PC-9 (cell line): Measurements from ENCODE around the gene SMC6. TPM values are rescaled to one million over a fixed set of nuclear protein-coding genes. Genes with fewer than 3 reads are reported as not detected.

Experiments
- BruUV-seq: library from RNA; stranded (reverse); fragments of 400-500 nt; replicated peaks from 2 replicates; lab custom pipeline; 2021; lab: Mats Ljungman, UMichigan
- CTCF ChIA-PET: fragments of 300-600 bp; sonication (Branson Sonifier 250); formaldehyde crosslinking; loops from one replicate; lab custom pipeline; 2022; ENCODE audit warnings: antibody characterized with exemption; lab: Charles Lee
- POLR2A ChIA-PET: fragments of 300-600 bp; sonication (Branson Sonifier 250); formaldehyde crosslinking; loops from one replicate; lab custom pipeline; 2022; ENCODE audit warnings: antibody characterized with exemption; ENCODE audit not compliant: unreplicated experiment; lab: Charles Lee
- DNase-seq, 2 experiments: peaks; one replicate each; pipeline versions ENCODE4 v3.0.0 to v3.0.0-alpha.2; 2015 to 2022; ENCODE audit warnings: mixed read lengths in 1 of 2
- H2AFZ ChIP-seq: fragments of 200-600 bp; sonication (generic); 2 replicates; pipeline ENCODE4 v1.8.1; 2017; ENCODE audit warnings: antibody characterized with exemption
- H3F3A ChIP-seq: fragments of 200-600 bp; sonication (generic); 2 replicates; pipeline ENCODE4 v1.8.1; 2017; ENCODE audit warnings: antibody characterized with exemption, mild to moderate bottlenecking, low read depth; ENCODE audit not compliant: insufficient read depth
- H3K27ac ChIP-seq: fragments of 200-600 bp; sonication (generic); 2 replicates; pipeline ENCODE4 v1.6.1; 2016; ENCODE audit warnings: mixed run types
- H3K27me3 ChIP-seq: fragments of 200-600 bp; sonication (generic); 2 replicates; pipeline ENCODE4 v1.6.1; 2016; ENCODE audit warnings: low read depth, mixed run types; ENCODE audit not compliant: insufficient read depth
- H3K36me3 ChIP-seq: fragments of 200-600 bp; sonication (generic); 2 replicates; pipeline ENCODE4 v1.6.1; 2016; ENCODE audit warnings: low read depth, mixed run types
- H3K4me1 ChIP-seq: fragments of 200-600 bp; sonication (generic); replicated peaks from 2 replicates; pipeline ENCODE4 v1.6.1; 2016; ENCODE audit warnings: mixed run types; ENCODE audit not compliant: insufficient read depth
- H3K4me2 ChIP-seq: fragments of 200-600 bp; sonication (generic); 2 replicates; pipeline ENCODE4 v1.6.1; 2017; ENCODE audit warnings: mixed run types
- H3K4me3 ChIP-seq: fragments of 200-600 bp; sonication (generic); 2 replicates; pipeline ENCODE4 v1.6.1; 2016; ENCODE audit warnings: mixed run types
- H3K79me2 ChIP-seq: fragments of 200-600 bp; sonication (generic); 2 replicates; pipeline ENCODE4 v1.6.1; 2017; ENCODE audit warnings: low read depth, mixed run types
- H3K9me2 ChIP-seq: fragments of 200-600 bp; sonication (generic); 2 replicates; pipeline ENCODE4 v1.8.1; 2017; ENCODE audit warnings: mild to moderate bottlenecking; ENCODE audit not compliant: insufficient read depth
- H3K9me3 ChIP-seq: fragments of 200-600 bp; sonication (generic); 2 replicates; pipeline ENCODE4 v1.8.1; 2016; ENCODE audit warnings: low read depth; ENCODE audit not compliant: insufficient read depth
- H4K20me1 ChIP-seq: fragments of 200-600 bp; sonication (generic); 2 replicates; pipeline ENCODE4 v1.8.1; 2017; ENCODE audit not compliant: insufficient read depth
- CTCF ChIP-seq: fragments of 200-600 bp; sonication (generic); conservative IDR thresholded peaks from 2 replicates; pipeline ENCODE4 v1.6.1; 2017; ENCODE audit warnings: mixed run types, antibody characterized with exemption, mild to moderate bottlenecking, moderate library complexity
- EZH2 ChIP-seq: fragments of 200-600 bp; sonication (generic); IDR thresholded peaks from 2 replicates; pipeline ENCODE4 v1.8.0; 2017; ENCODE audit warnings: antibody characterized with exemption, low read depth
- intact Hi-C: fragments of 100-400 bp; cut with micrococcal nuclease; formaldehyde crosslinking; loops from one replicate; pipeline ENCODE4 v1.10.0; 2022; ENCODE audit not compliant: unreplicated experiment
- total RNA-seq: library from RNA; stranded (reverse); gene quantifications from 2 replicates; pipeline ENCODE4 v1.2.3, GENCODE V29; 2021

The SMC6 gene
- total RNA-seq, 1 experiment from 2014 or later: 19.2 TPM

GRCh38 chr2:17733599-17733998 lies 20.0 kb downstream of the SMC6 start:
- no peaks in the 10 kb centered on the region for H3K27me3 ChIP-seq
- DNase-seq: no peak
- H4K20me1 ChIP-seq: 0 out of 2 replicates have a peak, but pooled peaks cover 3% of the 10 kb centered on the region
- no TSS peak for BruUV-seq
- H3K79me2 ChIP-seq: no peaks in the 10 kb centered on the region
- no peak for TF ChIP-seq CTCF
- no peak for TF ChIP-seq EZH2
- CTCF ChIA-PET: no interaction called here
- no peak overlapping the region for H3K27ac ChIP-seq
- POLR2A ChIA-PET: no interaction called here
- H3K9me3 ChIP-seq: no peaks in the 10 kb centered on the region
- H3K9me2 ChIP-seq: no peaks in the 10 kb centered on the region
- H3K4me3 ChIP-seq: no peak overlapping the region
- H2AFZ ChIP-seq: no peak overlapping the region
- H3F3A ChIP-seq: no peaks in the 10 kb centered on the region
- no peak overlapping the region for H3K4me2 ChIP-seq
- peaks cover 19% of the 10 kb centered on the region for H3K36me3 ChIP-seq
- intact Hi-C loops: no loop called here
- H3K4me1 ChIP-seq: no peaks in the 10 kb centered on the region

GRCh38 chr2:17729880-17730279 lies 23.7 kb downstream of the SMC6 start:
- no TSS peak for BruUV-seq
- Histone ChIP-seq H3K4me2 (no peak overlapping the region), H3K4me3 (no peak overlapping the region), H3K4me1 (no peaks in the 10 kb centered on the region), H3K27ac (no peak overlapping the region), H3K36me3 (peaks cover 12% of the 10 kb centered on the region), H3K9me3 (no peaks in the 10 kb centered on the region), H3K79me2 (no peaks in the 10 kb centered on the region), H4K20me1 (0 out of 2 replicates have a peak, but pooled peaks cover 3% of the 10 kb centered on the region), H3K27me3 (no peaks in the 10 kb centered on the region), H3K9me2 (no peaks in the 10 kb centered on the region), H3F3A (no peaks in the 10 kb centered on the region), H2AFZ (no peak overlapping the region)
- intact Hi-C loops: no loop called here
- DNase-seq: no peak
- TF ChIP-seq EZH2 (no peak), CTCF (no peak)
- POLR2A ChIA-PET: no interaction called here
- CTCF ChIA-PET: no interaction called here

- H3K4me2 ChIP-seq: no peak overlapping the region
- H3F3A ChIP-seq: no peaks in the 10 kb centered on the region
- H3K79me2 ChIP-seq: no peaks in the 10 kb centered on the region
- TF ChIP-seq CTCF (no peak), EZH2 (no peak)
- ChIA-PET CTCF (no interaction called here), POLR2A (interaction anchor here (0.6 kb wide), 1 partner anchor 66 kb away, joined by 13 read pairs; no protein-coding TSS in a partner anchor)
- H3K27me3 ChIP-seq: no peaks in the 10 kb centered on the region
- no TSS peak for BruUV-seq
- H2AFZ ChIP-seq: no peak overlapping the region
- H3K27ac ChIP-seq: no peak overlapping the region
- H4K20me1 ChIP-seq: no peaks in the 10 kb centered on the region
- no peak overlapping the region for H3K4me3 ChIP-seq
- intact Hi-C loops: no loop called here
- no peak for DNase-seq
- H3K36me3 ChIP-seq: peaks cover 18% of the 10 kb centered on the region
- H3K4me1 ChIP-seq: no peaks in the 10 kb centered on the region
- no peaks in the 10 kb centered on the region for H3K9me2 ChIP-seq
- H3K9me3 ChIP-seq: no peaks in the 10 kb centered on the region
Observed at GRCh38 chr2:17728210-17728609, 25.4 kb downstream of the SMC6 start.
